Measurements from ENCODE around the gene ZNF865. TPM values are rescaled to one million over a fixed set of nuclear protein-coding genes. Genes with fewer than 3 reads are reported as not detected.

The ZNF865 gene
- total RNA-seq, 1 experiment from 2014 or later: 12.2 TPM

DNA sequence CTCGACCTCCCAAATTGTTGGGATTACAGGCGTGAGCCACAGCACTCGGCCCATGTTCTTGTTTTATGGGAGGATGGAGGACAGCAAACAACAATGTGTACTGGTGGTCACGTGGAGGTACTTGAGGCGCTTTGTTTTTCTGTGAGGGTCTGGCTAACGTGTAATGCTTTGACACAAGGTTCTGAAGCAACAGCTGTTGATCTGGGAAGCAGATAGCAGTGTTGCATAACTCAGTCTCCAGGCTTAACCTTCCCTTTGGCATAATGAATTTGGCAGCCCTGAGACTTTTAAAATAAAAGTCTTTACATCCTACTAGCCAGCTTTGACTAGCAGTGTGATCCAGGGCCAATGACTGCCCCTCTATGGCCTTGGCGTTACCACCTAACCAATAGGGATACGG, 28.4 kb downstream of the ZNF865 start:
- POLR2A ChIA-PET: interaction anchor here (0.8 to 3.1 kb wide), 10 partner anchors 9 to 130 kb away, joined by 4 to 25 read pairs (median 6); partner anchors contain the start of genes FIZ1, U2AF2, ZNF524 and ZNF581
- Mint-ChIP-seq H3K36me3 (ENCODE audit: insufficient read depth, unreplicated experiment) (peaks cover 18% of the 10 kb centered on the region), H3K9me3 (ENCODE audit: unreplicated experiment) (no peaks in the 10 kb centered on the region), H3K27ac (ENCODE audit: low read depth, unreplicated experiment) (no peak overlapping the region), H3K4me1 (ENCODE audit: insufficient read depth, unreplicated experiment) (peaks cover 30% of the 10 kb centered on the region), H3K4me3 (ENCODE audit: unreplicated experiment) (no peak overlapping the region), H3K27me3 (ENCODE audit: insufficient read depth, unreplicated experiment) (no peaks in the 10 kb centered on the region)
- TF ChIP-seq, protein P1, sequence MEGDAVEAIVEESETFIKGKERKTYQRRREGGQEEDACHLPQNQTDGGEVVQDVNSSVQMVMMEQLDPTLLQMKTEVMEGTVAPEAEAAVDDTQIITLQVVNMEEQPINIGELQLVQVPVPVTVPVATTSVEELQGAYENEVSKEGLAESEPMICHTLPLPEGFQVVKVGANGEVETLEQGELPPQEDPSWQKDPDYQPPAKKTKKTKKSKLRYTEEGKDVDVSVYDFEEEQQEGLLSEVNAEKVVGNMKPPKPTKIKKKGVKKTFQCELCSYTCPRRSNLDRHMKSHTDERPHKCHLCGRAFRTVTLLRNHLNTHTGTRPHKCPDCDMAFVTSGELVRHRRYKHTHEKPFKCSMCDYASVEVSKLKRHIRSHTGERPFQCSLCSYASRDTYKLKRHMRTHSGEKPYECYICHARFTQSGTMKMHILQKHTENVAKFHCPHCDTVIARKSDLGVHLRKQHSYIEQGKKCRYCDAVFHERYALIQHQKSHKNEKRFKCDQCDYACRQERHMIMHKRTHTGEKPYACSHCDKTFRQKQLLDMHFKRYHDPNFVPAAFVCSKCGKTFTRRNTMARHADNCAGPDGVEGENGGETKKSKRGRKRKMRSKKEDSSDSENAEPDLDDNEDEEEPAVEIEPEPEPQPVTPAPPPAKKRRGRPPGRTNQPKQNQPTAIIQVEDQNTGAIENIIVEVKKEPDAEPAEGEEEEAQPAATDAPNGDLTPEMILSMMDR (IDR thresholded peaks at IDR 0.05; ENCODE audit: unreplicated experiment): no peak
- intact Hi-C loops (cut with micrococcal nuclease): loop anchor here (10.0 kb wide), 1 partner anchor 701 kb away; no protein-coding TSS in a partner anchor
- no TSS peak for BruUV-seq (replicated peaks)
- CTCF ChIA-PET: interaction anchor here (0.6 to 6.7 kb wide), 18 partner anchors 9 to 1526 kb away, joined by 3 to 122 read pairs (median 5); partner anchors contain the start of genes CCDC106, DNAAF3, U2AF2 and ZNF784
- no peak for DNase-seq (ENCODE audit: unreplicated experiment)

GRCh38 chr19:55635334-55635717, 29.9 kb downstream of the ZNF865 start:
- TF ChIP-seq, protein P1 (IDR thresholded peaks at IDR 0.05; ENCODE audit: unreplicated experiment): no peak
- ChIA-PET CTCF (interaction anchor here (1.1 to 6.7 kb wide), 4 partner anchors 11 to 122 kb away, joined by 3 to 122 read pairs (median 6); partner anchors contain the start of gene ZNF865), POLR2A (interaction anchor here (0.6 to 1.7 kb wide), 12 partner anchors 8 to 490 kb away, joined by 3 to 9 read pairs (median 4); partner anchors contain the start of genes CCDC106, TMEM238, U2AF2 and ZNF581)
- H3K27ac Mint-ChIP-seq (ENCODE audit: low read depth, unreplicated experiment): peak overlapping the region; percentile 100
- H3K9me3 Mint-ChIP-seq (ENCODE audit: unreplicated experiment): no peaks in the 10 kb centered on the region
- H3K4me1 Mint-ChIP-seq (ENCODE audit: insufficient read depth, unreplicated experiment): peaks cover 30% of the 10 kb centered on the region
- no TSS peak for BruUV-seq (replicated peaks)
- H3K4me3 Mint-ChIP-seq (ENCODE audit: unreplicated experiment): peak overlapping the region; percentile 98
- peaks cover 22% of the 10 kb centered on the region for H3K36me3 Mint-ChIP-seq (ENCODE audit: insufficient read depth, unreplicated experiment)
- no peaks in the 10 kb centered on the region for H3K27me3 Mint-ChIP-seq (ENCODE audit: insufficient read depth, unreplicated experiment)
- intact Hi-C loops (cut with micrococcal nuclease): loop anchor here (10.0 kb wide), 1 partner anchor 699 kb away; no protein-coding TSS in a partner anchor
- no peak for DNase-seq (ENCODE audit: unreplicated experiment)

DNA sequence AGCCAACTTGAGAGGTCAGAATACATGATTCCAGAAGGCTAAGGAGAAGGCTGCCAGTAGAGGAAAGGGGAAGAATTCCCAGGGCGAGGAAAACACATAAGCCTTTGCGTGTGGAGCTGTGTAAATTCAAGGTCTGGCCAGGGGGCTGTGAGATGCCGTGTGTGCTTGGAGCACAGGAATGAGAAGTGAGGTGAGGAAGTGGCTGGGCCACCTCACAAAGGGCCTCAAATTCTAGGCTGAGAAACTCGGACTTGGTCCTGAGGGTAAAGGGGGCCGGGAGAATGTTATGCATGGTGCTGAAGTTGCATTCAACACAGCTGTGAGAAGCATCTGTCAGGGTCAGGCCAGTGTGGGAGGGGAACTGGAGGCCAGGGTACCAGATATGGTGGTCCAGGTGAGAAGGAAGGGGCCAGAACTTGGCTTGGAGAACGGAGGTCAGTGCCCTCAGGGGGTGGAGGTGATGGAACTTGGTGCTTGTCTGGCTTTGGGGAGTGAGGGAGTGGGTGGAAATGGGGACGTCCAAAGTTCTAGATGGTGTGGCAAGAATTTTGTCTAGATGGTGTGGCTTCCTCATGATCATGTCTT, 30.5 kb downstream of the ZNF865 start:
- POLR2A ChIA-PET: interaction anchor here (0.6 to 2.2 kb wide), 12 partner anchors 11 to 519 kb away, joined by 3 to 9 read pairs (median 4); partner anchors contain the start of genes CCDC106, PPP1R12C, TMEM238 and U2AF2
- CTCF ChIA-PET: interaction anchor here (0.5 to 6.7 kb wide), 11 partner anchors 11 to 344 kb away, joined by 3 to 122 read pairs (median 5); partner anchors contain the start of gene ZNF865
- no TSS peak for BruUV-seq (replicated peaks)
- intact Hi-C loops (cut with micrococcal nuclease): loop anchor here (10.0 kb wide), 1 partner anchor 699 kb away; no protein-coding TSS in a partner anchor
- Mint-ChIP-seq H3K4me3 (ENCODE audit: unreplicated experiment) (peak overlapping the region; percentile 98), H3K9me3 (ENCODE audit: unreplicated experiment) (no peaks in the 10 kb centered on the region), H3K27me3 (ENCODE audit: insufficient read depth, unreplicated experiment) (no peaks in the 10 kb centered on the region), H3K27ac (ENCODE audit: low read depth, unreplicated experiment) (peak overlapping the region; percentile 100), H3K4me1 (ENCODE audit: insufficient read depth, unreplicated experiment) (peaks cover 30% of the 10 kb centered on the region), H3K36me3 (ENCODE audit: insufficient read depth, unreplicated experiment) (peaks cover 22% of the 10 kb centered on the region)
- DNase-seq (ENCODE audit: unreplicated experiment): no peak
- TF ChIP-seq, protein P1 (IDR thresholded peaks at IDR 0.05; ENCODE audit: unreplicated experiment): no peak

DNA sequence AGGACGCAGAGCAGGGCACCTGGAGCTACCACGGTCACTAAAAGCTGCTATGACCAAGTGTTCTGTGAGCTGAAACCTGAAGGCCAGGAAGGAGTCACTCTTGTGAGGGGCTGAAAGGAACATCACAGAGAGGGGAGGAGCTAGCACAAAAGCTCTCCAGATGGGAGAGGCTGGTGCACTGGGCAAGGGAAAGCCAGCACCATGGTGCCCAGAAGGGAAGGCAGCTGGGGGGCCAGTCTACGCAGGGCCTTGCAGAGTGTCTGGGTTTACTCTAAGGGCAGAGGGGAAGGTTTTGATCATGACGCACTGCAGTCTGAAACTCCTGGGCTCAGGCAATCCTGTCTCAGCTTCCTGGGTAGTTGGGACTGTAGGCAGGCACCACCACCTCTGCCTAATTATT, 31.3 kb downstream of the ZNF865 start:
- ChIA-PET CTCF (interaction anchor here (0.5 to 2.9 kb wide), 11 partner anchors 10 to 1980 kb away, joined by 3 to 12 read pairs (median 4); partner anchors contain the start of genes DNAAF3 and U2AF2), POLR2A (interaction anchor here (0.6 to 2.2 kb wide), 5 partner anchors 11 to 1189 kb away, joined by 3 to 7 read pairs (median 4); partner anchors contain the start of genes CCDC106 and FIZ1)
- BruUV-seq (replicated peaks): no TSS peak
- no peak for DNase-seq (ENCODE audit: unreplicated experiment)
- H3K4me1 Mint-ChIP-seq (ENCODE audit: insufficient read depth, unreplicated experiment): peaks cover 32% of the 10 kb centered on the region
- H3K27ac Mint-ChIP-seq (ENCODE audit: low read depth, unreplicated experiment): peak overlapping the region; percentile 100
- no peaks in the 10 kb centered on the region for H3K27me3 Mint-ChIP-seq (ENCODE audit: insufficient read depth, unreplicated experiment)
- peaks cover 22% of the 10 kb centered on the region for H3K36me3 Mint-ChIP-seq (ENCODE audit: insufficient read depth, unreplicated experiment)
- H3K9me3 Mint-ChIP-seq (ENCODE audit: unreplicated experiment): no peaks in the 10 kb centered on the region
- peak overlapping the region; percentile 98 for H3K4me3 Mint-ChIP-seq (ENCODE audit: unreplicated experiment)
- intact Hi-C loops (cut with micrococcal nuclease): loop anchor here (10.0 kb wide), 1 partner anchor 698 kb away; no protein-coding TSS in a partner anchor
- TF ChIP-seq, protein P1 (IDR thresholded peaks at IDR 0.05; ENCODE audit: unreplicated experiment): no peak
